ENCODE data around the gene RHBDL1. TPM values are rescaled to one million over a fixed set of nuclear protein-coding genes. Genes with fewer than 3 reads are reported as not detected.
"Not testable (repeated sequence)": the region's sequence is repeated elsewhere in the genome, so short reads cannot be mapped to it uniquely, and the experiment has no call there.

Gene RHBDL1
- polyA plus RNA-seq, 4 donors, result 0.91 to 2.8 (median 1.1) TPM

DNA sequence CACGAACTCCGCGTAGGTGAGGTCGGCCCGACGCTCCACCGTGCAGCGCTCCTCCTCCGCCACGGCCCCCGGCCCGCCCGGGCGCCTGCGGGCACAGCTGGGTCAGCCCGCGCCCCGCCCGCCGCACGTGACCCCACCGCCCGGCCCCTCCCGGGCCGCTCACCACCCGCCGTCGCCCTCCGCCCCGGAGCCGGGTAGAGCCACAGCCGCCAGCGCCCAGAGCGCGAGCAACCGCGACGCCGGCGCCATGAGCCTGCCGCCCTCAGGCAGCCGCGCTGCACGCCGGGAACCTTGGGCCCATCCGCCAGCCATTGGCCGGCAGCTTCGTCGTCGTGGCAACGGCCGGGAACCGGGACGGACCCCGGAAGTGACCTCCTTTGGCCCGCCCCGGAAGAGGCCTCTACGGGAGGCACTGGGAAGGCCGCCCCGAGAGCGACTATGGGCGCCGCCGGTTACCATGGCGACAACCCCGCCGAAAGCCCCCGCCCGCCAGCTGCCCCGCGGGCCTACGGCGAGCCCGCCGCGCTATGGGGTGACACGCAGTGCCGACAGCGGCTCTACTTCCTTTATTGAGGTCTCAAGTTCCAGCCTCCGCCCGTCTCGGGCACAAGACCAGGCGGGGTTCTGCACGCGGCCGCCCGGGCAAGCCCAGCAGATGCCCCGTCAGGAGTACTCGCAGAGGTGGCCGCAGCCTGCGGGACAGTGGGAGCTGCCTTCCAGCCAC is 8.8 kb downstream of the RHBDL1 start, which contains the start of gene JMJD8:
TSS of gene JMJD8 (minus strand) at position 264 of the 724 bp plus-strand sequence. CDS start at position 249, 15 bp downstream.
- peak in 3 of 4 donors; percentile 80 to 90 (median 89) for DNase-seq (ENCODE audit: low read depth in 4 of 4, low spot score in 3 of 4)

DNA sequence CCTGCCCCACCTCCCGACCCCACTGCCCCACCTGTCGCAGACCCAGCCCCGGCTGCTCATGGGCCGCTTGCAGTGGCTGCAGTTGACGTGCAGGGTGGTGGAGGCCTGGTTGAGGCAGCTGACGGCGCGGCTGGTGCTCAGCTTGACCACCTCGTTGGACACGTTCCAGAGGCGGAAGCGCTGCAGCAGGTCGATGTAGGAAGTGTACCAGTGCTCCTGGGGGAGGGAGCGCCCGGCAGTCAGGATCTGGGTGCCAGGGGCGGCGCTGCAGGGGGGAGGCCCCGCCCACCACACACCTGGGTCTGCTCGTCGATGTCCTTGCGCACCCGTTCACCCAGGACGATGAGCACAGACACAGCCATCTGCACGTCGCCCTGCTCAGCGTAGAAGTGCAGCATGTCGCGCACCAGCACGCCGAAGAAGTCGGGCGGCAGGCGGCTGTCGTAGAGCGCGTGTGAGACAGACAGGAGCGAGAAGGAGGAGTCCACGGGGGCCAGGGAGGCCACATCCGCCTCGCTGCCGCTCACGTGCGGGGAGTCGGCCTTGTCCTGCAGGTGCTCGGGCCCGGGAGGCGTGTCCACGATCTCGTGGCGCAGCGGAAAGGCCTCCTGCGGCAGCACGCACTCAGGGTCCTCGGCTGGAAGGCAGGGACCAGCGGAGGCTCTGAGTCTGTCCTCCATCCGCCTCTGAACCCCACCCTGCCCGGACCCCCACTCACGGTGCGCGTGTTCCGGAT is 9.7 kb downstream of the RHBDL1 start:
- no peak for DNase-seq (ENCODE audit: low read depth in 4 of 4, low spot score in 3 of 4)

DNA sequence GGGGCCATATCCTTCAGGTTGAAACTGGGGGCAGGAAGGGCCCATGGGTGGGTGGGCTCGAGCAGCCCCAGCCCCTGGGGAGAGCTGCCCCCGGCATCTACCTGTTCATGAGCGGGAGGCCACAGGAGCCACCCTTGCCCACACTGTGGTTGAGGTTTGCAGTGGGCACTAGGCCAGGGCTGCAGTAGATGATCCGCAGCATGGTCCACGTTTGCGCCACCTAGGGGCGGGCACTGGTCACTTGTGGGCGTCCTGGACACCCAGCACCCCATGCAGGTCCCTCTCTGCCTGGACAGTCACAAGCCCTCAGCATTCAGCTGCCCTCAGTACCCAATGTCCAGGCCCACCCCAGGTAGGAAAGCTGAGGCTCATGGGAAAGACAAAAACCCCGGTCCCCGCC is 10.5 kb downstream of the RHBDL1 start:
- DNase-seq (ENCODE audit: low read depth in 4 of 4, low spot score in 3 of 4), result no peak

DNA sequence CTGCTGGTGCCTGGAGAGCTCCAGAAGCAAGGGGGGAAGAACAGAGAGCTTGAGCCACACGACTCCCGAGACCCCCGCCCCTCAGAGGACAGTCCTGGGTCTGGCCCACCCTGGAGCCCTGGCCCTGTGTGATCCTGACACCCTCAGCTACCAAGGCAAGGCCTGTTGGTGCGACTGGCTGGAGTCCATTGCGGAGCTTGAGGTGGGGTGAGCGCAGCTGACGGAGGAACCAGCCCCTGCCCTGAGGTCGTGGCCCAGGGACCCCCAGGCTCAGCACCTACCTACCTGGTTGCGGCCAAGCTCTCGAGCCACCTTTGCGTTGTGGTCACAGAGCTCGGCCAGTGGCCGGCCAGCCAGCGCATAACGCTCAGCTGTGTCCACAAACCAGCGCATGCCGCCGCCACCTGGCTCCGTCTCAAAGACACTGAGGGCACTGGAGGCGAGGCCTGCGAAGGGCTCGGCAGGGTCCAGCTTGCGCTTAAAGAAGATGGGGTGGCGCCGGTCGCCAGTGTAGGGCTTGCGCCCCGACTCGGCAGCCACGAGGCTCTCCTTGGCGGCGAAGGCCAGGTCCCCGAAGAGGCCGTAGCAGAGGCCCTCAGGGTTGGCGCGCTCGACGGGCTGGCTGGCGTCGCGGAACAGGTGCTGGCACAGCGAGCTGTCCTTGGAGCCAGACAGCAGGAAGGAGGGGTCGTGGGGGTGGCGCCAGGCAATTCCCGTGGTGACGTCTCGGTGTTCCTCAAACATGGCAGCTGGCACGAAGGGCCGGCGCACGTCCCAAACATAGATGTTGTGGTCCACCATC is 11.2 kb downstream of the RHBDL1 start:
- DNase-seq (ENCODE audit: low read depth in 4 of 4, low spot score in 3 of 4), result no peak

DNA sequence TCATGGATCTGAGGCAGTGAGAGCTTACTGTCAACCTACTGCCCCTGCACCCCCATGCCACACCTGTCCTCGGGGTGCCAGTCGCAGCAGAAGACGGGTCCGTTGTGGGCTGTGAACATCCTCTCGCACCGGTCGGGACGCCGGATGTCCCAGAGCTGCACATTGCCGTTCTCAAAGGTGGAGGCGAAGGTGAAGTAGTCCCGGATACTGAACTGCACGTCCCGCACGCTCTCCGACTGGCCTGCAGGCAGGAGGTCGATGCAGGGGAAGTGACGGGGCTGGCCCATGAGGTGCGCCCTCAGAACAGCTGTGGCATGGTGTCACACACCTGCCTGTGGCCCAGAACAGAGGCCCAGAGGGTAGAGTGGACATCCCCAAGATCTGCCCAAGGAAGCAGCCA is 12.0 kb downstream of the RHBDL1 start:
- DNase-seq (ENCODE audit: low read depth in 4 of 4, low spot score in 3 of 4), result no peak

DNA sequence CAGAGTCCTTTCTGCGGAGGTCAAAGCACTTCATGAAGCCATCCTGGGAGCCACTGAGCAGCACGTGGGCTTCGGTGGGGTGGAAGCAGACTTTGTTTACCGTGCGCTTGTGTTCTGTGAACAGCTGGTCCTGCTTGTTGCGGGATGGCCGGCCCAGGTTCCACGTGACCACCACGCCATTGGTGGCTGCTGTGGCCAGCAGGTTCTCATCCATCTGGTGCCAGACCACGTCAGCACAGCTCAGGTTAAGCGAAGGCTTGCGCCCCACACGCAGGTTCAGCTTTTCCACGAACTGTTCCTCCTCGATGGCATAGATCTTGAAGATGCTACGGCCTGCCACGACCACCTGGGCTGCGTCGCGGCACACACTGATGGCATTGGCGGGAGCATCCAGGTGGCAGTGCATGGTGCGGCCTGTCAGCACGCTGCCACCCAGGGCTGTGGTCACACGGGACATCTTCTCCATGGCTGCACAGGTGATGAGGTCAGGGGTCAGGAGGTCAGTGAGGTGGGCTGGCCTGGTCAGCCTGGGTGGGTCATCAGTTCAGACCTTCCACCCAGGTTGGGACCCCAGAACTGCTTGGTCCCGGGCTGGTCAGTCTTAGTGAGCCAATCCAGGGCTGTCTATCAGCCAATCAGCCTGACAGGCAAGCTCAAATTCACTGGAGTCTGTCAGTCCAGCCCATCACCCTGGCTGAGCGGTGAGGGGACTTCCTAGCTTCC is 13.9 kb downstream of the RHBDL1 start:
- no peak for DNase-seq (ENCODE audit: low read depth in 4 of 4, low spot score in 3 of 4)

DNA sequence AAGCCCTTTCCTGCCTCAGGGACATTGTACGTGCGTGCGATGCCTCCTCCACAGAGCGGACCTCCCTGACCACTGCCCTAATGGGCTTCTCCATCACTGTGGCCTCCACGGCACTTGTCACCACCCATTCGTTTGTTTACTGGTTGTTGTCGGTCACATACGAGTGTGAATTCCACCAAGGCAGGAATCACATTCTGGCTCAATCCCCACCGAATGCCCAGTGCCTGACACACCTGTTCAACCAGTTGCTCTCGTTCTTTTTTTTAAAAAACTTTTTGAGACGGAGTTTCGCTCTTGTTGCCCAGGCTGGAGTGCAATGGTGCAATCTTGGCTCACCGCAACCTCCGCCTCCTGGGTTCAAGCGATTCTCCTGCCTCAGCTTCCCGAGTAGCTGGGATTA is 15.8 kb downstream of the RHBDL1 start:
- not testable (repeated sequence) for DNase-seq (ENCODE audit: low read depth in 4 of 4, low spot score in 3 of 4)

DNA sequence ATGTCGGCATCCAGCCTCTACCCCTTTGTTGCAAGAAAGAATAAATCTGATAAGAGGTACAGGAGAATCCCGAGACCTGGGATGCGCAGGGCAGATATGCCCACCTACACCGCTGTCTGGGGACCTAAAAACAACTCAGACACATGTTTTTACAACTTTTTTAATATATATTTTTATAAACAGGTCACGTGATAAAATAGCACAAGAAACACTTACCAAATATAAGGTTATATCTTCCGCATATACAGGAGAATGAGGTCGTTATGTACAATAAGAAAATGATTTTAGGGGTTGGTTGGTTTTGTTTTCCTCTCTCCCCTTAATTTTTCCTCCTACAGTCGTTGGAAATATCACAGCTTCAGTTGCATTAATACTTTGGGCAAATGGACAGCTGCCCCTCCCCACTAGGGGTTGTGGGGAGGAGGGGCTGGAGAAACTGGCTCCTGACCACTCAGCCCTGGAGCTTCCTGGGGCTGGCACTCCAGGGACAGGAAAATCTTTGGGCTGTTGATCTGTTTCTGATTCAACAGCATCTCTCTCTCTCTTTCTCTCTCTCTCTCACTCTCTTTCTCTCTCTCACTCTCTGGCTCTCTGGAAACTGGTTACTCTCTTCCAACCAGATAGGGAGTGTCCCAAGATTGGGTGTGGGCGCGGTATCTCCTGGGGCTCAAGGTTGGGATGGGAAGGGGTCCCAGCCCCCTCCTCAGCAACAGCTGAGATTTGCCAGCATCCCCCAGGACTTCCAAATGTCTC is 17.1 kb downstream of the RHBDL1 start:
- no peak for DNase-seq (ENCODE audit: low read depth in 4 of 4, low spot score in 3 of 4)

DNA sequence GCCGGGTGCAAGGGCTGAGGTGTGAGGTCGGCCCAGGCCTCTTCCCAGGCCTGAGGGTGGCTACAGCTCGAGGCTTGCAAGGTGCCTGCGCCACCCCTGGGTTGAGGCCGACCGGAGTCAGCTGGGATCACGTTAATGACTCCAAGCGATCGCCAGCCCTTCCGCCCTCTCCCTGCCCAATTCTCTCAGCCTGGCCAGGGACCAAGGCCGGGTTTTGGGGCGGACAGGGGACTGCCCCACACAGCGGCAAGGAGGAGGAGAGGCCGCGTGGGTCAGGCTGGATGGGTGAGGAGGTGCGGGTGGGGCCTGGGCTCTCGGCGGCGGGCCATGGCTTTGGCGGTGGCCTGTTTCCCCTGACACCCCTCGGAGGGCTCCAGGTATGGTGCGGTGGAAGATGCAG is 17.9 kb downstream of the RHBDL1 start:
- no peak for DNase-seq (ENCODE audit: low read depth in 4 of 4, low spot score in 3 of 4)

DNA sequence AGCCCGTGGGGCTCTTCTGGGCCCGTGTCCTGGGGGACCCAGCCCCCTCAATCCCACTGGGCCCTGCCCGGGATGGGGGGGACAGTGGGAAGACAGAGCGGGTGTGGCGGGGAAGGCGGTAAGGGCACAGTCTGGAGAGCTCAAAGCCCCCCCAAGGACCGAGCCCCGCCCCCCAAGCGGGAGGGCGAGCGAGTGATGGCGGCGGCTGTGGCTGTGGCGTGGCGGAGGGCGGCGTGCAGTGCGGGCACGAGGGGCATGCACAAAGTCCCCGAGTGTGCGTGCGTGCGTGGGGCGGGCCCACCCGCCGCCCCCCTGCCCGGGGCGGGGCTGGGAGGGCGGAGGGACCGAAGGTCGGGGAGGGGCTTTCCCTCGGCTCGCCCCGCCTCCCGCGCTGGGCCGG is 18.3 kb downstream of the RHBDL1 start:
- DNase-seq (ENCODE audit: low read depth in 4 of 4, low spot score in 3 of 4), result no peak

DNA sequence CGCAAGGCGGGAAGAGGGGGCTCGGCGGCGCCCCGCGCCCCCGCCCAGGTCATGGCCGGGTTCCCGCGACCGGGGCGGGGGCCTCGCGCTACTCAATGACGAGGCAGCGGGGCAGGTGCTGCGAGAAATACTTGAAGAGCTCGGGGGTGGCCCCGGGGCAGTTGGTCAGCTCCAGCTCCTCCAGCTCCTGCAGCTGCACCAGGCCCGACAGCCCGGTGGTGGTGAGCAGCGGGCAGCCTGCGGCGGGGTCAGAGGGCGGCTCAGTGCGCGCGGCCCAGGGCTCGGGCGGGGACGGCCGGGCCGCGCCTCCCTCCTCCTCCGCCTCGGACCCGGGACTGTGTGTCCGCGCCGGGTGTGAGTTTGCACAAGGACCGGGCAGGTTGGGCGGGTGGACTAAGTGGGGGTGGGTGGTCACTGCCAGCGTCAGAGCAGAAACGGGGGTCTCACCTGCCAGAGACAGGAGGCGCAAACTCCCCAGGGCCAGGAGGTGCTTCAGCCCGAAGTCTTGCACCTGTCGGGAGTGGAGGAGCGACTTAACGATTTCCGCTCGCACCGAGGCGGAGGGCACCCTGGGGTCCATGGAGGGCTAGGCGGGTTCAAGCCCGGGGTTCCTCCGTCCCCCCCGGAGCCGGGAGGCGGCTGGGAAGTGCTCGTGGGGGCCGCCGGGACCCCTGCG is 18.9 kb downstream of the RHBDL1 start:
- DNase-seq (ENCODE audit: low read depth in 4 of 4, low spot score in 3 of 4), result no peak

DNA sequence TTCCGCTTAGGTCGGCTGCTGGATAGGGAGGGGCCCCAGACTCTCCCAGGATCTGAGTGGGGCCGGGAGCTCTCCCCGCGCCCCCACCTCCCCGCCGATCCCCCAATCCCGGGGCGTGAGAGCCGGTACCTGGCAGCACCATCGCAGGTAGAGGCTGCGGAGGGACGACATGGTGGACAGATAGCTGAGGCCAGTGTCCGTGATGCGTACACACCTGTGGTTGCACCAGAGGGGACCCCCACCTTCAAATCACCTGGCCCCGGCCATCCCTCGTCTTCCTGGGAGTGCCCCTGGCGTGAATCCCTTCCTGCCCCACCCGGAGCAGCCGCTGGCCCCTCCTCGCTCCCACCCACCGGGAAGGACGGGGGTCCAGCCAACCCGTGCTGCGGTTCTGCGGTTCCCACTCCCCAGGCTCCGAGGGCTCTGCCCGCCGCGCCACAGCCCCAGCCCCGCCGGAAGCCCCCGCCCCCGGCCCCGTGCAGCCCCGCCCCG is 19.4 kb downstream of the RHBDL1 start:
- no peak for DNase-seq (ENCODE audit: low read depth in 4 of 4, low spot score in 3 of 4)

DNA sequence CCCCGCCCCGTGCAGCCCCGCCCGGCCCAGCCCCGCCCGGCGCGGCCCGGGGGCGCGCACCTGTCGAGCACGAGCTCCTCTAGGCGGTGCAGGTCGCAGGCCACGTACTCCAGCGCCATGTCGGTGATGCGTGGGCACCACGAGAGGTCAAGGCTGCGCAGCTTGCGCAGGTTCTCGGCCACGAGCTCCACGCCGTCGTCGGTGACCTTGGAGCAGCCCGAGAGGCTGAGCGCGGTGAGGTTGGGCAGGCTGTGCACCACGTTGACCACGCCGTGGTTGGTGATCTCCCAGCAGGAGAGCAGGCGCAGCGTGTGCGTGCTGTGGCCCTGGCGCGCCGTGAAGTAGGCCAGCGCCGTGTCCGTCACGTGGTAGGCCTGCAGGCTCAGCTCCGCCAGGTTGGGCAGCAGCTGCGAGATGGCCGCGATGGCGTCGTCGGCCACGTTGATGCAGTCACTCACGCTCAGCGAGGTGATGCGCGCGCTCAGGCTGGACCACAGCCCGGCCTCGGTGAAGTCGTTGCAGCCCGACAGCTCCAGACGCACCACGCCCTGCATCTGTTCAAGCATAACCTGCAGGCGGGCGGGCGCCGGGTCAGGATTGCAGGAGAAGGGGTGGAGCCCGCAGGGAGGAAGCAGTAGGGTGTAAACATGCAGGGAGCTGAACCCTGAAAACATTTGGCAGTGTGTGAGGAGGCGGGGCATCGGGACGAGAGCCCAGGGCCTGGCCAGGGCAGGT is 20.1 kb downstream of the RHBDL1 start:
- no peak for DNase-seq (ENCODE audit: low read depth in 4 of 4, low spot score in 3 of 4)

DNA sequence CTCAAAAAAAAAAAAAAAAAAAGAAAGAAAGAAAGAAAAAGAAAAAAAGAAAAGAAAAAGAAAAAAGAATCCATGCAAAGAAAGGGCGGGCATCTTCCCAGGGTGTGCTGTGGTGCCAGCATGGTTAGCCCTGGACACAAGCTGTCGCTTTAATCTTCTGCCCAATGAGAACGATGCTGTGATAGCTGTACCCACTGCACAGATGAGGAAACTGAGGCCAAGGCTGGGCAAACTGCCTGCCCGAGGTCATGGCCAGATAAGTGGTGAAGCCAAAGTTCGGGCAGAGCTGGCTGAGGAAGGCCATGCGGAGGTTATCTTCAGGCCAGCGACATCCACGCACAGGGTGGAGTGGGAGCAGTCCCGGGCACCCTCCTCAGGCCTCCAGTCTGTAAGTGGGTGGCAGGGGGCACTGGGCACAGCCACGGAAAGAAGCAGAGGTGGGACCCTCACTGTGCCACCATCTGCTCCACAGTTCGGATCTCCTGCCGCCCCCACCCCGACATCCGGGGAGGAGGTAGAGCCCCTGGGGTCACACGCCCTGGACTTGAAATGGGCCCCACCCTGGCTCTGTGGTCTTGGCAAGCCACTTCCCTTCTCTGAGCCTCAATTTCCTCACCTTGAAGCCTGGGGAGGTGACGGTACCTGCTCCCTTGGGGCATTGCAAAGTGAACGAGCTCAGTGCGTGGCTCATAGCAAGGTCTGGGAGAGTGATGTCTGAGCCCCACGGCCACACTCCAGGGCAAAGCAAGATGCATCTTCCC is 23.6 kb downstream of the RHBDL1 start:
- DNase-seq (ENCODE audit: low read depth in 4 of 4, low spot score in 3 of 4), result no peak

DNA sequence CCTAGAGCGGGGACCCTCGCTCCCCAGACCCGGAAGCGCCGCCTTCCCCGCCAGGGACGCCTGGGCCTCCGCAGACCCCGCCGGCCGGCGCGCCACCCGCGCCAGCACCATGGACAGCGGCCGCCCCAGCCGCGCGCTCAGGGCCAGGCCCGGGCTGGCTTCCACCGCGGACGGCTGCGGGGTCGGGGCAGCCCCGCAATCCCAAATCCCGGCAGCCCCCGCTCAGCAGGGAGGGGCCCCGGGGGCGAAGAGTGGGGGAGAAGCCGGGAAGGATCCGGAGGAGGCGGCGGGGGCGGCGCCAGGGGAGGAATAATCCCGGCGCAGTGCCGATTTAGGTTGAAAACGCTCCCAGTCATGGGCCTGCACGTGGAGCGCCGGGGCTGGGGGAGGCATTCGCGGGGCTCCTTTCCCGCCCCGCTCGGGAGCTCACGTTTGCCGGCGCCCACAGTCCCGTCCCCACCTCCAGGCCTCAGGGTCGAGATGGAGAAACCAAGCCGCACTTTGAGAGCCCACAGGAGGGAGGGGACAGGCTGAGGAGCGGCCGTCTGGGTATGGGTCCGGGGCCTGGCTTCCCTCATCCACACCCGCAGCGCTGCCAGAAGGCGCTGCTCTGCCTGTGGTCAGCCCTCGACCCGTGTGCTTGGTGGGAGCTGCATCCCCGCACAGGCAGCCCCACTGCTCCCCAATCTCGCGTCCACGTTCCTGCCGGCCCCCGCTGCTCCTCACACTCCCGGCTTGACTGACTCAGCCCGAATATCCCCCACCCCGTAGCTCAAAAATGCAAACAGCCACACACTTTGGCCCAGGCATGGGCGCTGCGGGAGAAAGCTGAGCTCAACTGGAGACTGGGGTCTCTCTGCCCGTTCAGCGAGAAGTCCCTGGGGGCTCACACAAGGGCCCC is 25.5 kb downstream of the RHBDL1 start:
- DNase-seq (ENCODE audit: low read depth in 4 of 4, low spot score in 3 of 4), result no peak

DNA sequence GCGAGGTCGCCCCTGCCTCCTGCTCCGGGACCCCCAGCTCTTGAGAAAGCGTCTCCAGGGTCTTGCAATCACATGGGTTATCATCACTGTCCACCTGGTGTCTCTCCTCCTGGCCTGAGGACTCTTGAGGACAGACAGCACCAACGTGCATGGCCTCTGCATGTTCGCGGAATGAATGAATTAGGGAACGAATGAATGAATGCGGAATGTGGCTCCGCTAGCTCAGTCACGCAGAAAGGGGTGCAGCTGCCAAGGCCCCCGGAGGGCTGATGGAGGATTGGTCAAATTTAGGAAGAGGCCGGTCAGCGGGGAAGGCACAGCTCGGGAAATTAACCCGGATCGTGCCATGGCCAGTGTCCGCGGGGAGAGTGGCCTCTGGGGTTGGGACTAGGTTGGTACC is 26.9 kb downstream of the RHBDL1 start:
- no peak for DNase-seq (ENCODE audit: low read depth in 4 of 4, low spot score in 3 of 4)

DNA sequence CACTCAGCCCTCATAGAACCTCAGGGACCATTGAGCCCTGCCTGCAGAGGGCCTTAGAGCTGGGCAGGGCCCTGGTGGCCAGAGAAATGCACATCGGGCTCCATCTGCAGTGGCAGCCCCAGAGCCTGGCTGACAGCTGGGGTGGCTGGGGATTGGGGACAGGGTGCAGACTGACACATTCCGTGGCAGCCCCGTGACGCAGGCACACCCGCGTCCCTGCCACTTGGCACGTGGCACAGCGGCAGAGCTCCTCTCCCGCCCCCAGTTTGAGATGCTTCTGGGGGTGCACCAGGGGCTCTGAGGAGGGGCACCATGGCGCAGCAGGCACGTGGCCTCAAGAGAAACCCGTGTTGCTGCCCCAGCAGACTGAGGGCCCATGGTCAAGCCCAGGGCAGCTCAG is 27.9 kb downstream of the RHBDL1 start:
- no peak for DNase-seq (ENCODE audit: low read depth in 4 of 4, low spot score in 3 of 4)

Measured in left renal pelvis (tissue), 4 donors.